Skin of body (tissue), 2 donors: ENCODE measurements around the gene SELENOI. TPM values are rescaled to one million over a fixed set of nuclear protein-coding genes. Genes with fewer than 3 reads are reported as not detected.
"Not testable (repeated sequence)": the region's sequence is repeated elsewhere in the genome, so short reads cannot be mapped to it uniquely, and the experiment has no call there.

Source experiments
- DNase-seq: peaks from one replicate; lab custom pipeline; 2025; lab: John Stamatoyannopoulos, UW
- total RNA-seq: library from RNA; depleted of rRNA; stranded (reverse); fragments of >200 nt; gene quantifications from one replicate; pipeline ENCODE4 v1.2.3, GENCODE V29; 2014

The SELENOI gene
- total RNA-seq, 1 donor from 2014 or later: 30.0 TPM

GRCh38 chr2:26356771-26357170 is 10.8 kb downstream of the SELENOI start:
- no peak for DNase-seq

DNA sequence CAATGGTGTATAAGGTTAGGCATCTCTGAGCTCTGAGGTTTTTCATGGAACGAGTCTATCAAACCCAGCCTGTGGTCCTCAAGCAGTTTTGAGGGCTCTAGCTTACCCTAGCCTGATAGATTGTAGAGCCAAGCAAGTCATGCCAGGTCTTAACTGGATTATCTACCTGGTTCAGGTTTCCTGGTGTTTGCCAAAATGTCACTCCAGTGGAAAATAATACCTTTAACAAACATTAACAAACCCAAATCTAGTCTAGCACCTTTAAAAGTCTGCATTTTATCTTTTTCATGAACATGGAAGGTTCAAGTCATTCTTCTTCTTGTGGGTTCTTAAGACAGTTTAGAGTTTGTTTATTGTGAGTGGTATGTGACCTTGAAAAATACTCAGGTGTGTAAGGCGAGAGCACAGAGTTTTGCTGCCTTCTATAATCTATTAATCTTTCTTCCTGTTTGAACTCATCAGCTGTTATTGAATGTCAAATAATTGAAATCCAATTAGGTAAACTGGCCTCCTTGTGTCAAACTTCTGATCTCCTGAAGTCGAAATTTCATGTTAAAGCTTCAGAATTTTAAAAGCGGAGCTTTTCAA is 14.0 kb downstream of the SELENOI start:
- DNase-seq: no peak

GRCh38 chr2:26363323-26363722 is 17.4 kb downstream of the SELENOI start:
- no peak for DNase-seq

DNA sequence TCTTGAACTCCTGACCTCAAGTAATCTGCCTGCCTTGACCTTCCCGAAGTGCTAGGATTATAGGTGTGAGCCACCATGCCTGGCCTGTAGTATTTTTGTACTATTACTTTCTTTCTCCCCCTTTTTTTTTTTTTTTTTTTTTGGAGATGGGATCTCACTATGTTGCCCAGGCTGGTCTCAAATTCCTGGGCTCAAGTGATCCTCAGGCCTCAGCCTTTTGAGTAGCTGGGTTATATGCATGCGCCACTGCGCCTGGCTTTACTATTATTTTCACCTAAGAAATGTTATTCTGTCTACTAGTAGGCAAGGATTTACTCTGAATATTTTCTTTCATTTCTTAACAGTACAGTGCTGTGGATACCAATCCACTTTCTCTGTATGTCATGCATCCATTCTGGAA is 18.0 kb downstream of the SELENOI start:
- no peak for DNase-seq

DNA sequence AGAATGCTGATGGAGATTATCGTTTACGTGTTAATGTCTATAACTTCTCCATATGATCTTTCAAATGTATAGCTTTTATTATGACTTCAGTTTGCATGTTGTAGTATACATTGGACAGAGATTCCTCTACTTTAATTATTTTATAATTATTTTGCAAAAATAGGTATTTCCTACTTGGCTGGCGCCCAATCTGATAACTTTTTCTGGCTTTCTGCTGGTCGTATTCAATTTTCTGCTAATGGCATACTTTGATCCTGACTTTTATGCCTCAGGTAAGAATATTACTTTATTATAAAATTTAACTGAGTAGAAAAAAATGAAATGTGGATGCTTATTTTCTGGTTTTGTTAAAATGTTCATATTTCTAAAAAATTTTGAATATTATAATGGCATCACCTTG is 18.7 kb downstream of the SELENOI start:
- DNase-seq: no peak

- DNase-seq: no peak
These were observed 21.0 kb downstream of the SELENOI start for GRCh38 chr2:26366957-26367356.

GRCh38 chr2:26369664-26370063 is 23.7 kb downstream of the SELENOI start:
- not testable (repeated sequence) for DNase-seq

DNA sequence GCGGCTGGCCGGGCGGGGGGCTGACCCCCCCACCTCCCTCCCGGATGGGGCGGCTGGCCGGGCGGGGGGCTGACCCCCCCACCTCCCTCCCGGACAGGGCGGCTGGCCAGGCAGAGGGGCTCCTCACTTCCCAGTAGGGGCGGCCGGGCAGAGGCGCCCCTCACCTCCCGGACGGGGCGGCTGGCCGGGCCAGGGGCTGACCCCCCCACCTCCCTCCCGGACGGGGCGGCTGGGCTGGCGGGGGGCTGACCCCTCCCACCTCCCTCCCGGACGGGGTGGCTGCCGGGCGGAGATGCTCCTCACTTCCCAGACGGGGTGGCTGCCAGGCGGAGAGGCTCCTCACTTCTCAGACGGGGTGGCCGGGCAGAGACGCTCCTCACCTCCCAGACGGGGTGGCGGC is 25.0 kb downstream of the SELENOI start:
- DNase-seq: not testable (repeated sequence)

- no peak for DNase-seq
These were observed 30.9 kb downstream of the SELENOI start for GRCh38 chr2:26376799-26377198.

- DNase-seq: no peak
These were observed 34.3 kb downstream of the SELENOI start for GRCh38 chr2:26380281-26380680.

GRCh38 chr2:26382564-26382963 is 36.6 kb downstream of the SELENOI start:
- DNase-seq: no peak

DNA sequence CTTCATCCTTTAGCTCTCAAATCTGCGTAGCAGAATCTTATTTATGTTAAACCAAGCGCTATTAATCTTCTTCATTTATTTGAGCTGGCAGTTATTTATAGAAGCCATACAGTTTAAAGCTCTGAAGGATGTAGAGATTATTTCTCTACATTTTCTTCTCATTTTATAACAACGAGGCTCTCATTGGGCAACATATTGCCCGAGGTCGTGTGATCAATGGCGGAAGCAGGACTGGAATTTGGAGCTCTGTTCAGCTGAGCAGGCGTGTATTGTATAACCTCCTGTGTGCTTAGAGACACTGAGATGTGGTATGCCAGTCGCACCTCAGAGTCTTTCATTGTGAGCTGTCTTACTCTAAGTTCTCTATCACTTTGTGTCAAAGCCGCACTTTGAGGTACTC is 38.2 kb downstream of the SELENOI start:
- no peak for DNase-seq

DNA sequence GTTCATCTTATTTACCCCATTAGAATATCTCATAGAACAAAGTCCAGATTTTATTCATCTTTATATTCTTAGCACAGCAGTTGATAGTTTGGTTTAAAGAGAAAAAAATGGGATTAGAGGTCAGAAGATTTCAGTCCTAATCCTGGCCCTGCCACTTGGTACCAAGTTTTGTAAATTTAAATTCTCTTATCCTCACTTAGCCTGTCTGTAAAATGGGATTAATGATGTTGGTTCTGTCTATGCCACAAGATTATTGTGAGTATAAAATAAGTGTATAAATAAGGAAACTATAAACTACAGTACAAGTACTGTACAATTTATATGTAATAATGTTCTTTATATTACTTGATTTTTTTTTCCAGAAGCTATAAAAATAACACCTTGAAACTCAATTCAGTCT is 38.7 kb downstream of the SELENOI start:
- DNase-seq: no peak

- no peak for DNase-seq
These were observed 41.2 kb downstream of the SELENOI start for GRCh38 chr2:26387189-26387588.

GRCh38 chr2:26394694-26395093 is 48.8 kb downstream of the SELENOI start:
- DNase-seq: no peak

GRCh38 chr2:26395394-26395793 is 49.5 kb downstream of the SELENOI start:
- DNase-seq: no peak

DNA sequence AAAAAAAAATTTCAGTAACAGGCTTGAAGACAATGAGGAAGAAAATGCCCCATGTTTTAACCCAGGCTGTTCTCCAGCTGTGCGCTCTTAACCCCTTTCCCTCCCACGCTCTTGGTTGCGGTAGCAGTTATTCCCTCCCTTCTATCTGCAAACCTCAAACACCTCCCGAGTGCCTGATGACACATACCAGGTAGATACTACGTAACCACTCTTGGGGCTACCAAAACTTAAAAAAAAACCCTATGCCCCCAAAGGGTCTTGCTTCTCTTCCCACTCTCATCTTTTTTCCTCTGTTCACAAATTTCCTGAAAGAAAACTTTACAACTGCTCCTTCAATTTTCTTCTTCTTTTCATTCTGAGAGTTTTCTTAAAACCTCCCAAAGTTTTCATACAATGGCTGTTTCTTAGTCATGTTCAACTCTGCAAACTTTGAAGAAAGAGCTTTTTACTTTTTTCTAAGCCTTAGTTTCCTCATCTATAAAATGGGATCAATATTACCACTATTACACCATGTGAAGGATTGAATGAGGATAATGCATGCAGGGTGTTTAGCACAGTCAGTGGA is 50.9 kb downstream of the SELENOI start:
- DNase-seq: no peak

DNA sequence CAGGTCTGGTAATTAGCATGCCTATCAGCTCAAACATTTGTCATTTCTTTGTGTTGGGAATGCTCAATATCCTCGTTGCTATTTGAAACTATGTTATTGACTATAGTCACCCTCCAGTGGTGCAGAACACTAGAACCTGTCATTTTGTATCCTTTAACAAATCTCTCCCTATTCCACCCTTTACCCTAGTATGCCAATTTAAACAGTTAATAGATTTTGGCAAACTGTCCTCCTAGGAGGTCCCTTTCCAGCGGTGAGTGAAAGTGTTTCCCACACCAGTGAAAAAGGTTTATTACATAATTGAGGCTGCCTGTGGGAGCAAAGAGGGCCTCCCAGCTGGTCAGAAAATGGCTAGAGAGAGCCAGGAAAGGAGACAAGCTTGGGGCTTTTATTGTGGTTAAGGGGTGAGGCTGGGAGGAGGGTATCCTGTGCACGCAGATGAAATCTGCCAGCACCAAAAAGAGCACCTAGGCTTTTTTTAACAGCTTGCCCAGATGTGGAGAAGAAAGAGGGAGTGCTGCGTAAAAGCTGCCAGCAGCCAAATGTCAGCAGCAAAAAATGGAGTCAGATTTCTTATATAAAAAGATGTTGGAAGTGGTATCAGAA is 53.9 kb downstream of the SELENOI start:
- DNase-seq: no peak

GRCh38 chr2:26400723-26401122 is 54.8 kb downstream of the SELENOI start:
- no peak for DNase-seq

- DNase-seq: no peak
These were observed 56.0 kb downstream of the SELENOI start, which contains the start of gene DRC1 for GRCh38 chr2:26401739-26402541. Gene DRC1, plus strand, starts transcription at chr2:26401920. Its CDS starts 70 bp downstream, at chr2:26401990.

DNA sequence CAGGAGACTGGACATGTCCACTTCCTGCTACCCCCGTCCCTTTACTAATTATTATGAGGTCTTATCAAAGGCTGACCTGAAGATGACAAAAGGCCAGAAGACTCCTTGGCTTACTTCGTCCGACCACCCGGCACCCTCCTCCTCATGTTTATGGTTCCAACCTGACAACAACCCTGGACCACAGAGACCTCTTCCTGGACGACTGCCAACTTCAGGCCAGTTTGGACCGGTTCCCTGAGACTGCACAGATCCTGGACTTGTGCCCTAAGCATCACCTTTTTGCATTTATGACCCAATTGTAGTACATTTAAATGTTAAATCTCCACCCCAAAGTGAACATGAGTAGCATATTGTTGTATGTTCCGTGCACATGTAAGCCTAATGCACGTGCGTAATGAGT is 61.6 kb downstream of the SELENOI start:
- no peak for DNase-seq

GRCh38 chr2:26409785-26410184 is 63.8 kb downstream of the SELENOI start:
- no peak for DNase-seq
